GM12878 (cell line): ENCODE data around the gene ADAMTS3. TPM values are rescaled to one million over a fixed set of nuclear protein-coding genes. Genes with fewer than 3 reads are reported as not detected.

Experiments used
- ATAC-seq: fragments of 200-7000 bp; cut with Tn5 transposase; 3 replicates; pipeline ENCODE4 v1.9.1; 2020; ENCODE audit warnings: mild to moderate bottlenecking, moderate library complexity
- BruUV-seq: library from RNA; stranded (reverse); fragments of 400-500 nt; replicated peaks from 2 replicates; lab custom pipeline; 2021; lab: Mats Ljungman, UMichigan
- CTCF ChIA-PET: fragments of 300-600 bp; sonication (Branson Sonifier 250); formaldehyde crosslinking; extraction: SDS; loops from one replicate; lab custom pipeline; 2021; ENCODE audit warnings: inconsistent platforms; lab: Yijun Ruan, JAX
- POLR2A ChIA-PET: fragments of 350-600 bp; formaldehyde crosslinking; extraction: SDS; loops from one replicate; lab custom pipeline; 2021; ENCODE audit warnings: inconsistent platforms; lab: Charles Lee
- RAD21 ChIA-PET: fragments of 300-600 bp; sonication (Branson Sonifier 250); formaldehyde crosslinking; loops from one replicate; lab custom pipeline; 2023; ENCODE audit warnings: antibody characterized with exemption; ENCODE audit not compliant: unreplicated experiment; lab: Charles Lee
- SMC1A ChIA-PET: fragments of 300-600 bp; sonication (Branson Sonifier 250); formaldehyde crosslinking; loops from one replicate; lab custom pipeline; 2023; ENCODE audit not compliant: unreplicated experiment, uncharacterized antibody; lab: Charles Lee
- DNase-seq: peaks from one replicate; pipeline ENCODE4 v3.0.0-alpha.2; 2011; ENCODE audit warnings: low read depth, low spot score
- FAIRE-seq: peaks from 3 replicates; lab custom pipeline; 2011; peaks lifted over from hg19 to GRCh38; lab: Jason Lieb, UNC
- H2AFZ ChIP-seq: 2 replicates; pipeline ENCODE4 v1.6.0; 2011; ENCODE audit warnings: low read depth, low read length, control low read depth; ENCODE audit not compliant: control insufficient read depth
- H3K27ac ChIP-seq: 2 replicates; pipeline ENCODE4 v1.5.1; 2011; ENCODE audit warnings: control low read depth; ENCODE audit not compliant: control insufficient read depth, insufficient read depth
- H3K27me3 ChIP-seq, 2 experiments: replicated peaks in 1 of 2; 2 replicates each; pipeline versions ENCODE4 v1.6.0 to v1.6.1; 2011; ENCODE audit warnings: low read length in 1 of 2; ENCODE audit not compliant: control insufficient read depth in 2 of 2, insufficient read depth in 2 of 2
- H3K36me3 ChIP-seq, 2 experiments: 2 replicates each; pipeline ENCODE4 v1.5.1; 2011; ENCODE audit warnings: low read length in 1 of 2; ENCODE audit not compliant: control insufficient read depth in 2 of 2, insufficient read depth in 2 of 2
- H3K4me1 ChIP-seq: 2 replicates; pipeline ENCODE4 v1.6.1; 2011; ENCODE audit warnings: mild to moderate bottlenecking, low read length, moderate library complexity, mixed read lengths; ENCODE audit not compliant: control insufficient read depth, insufficient read depth
- H3K4me2 ChIP-seq: 2 replicates; pipeline ENCODE4 v1.6.0; 2011; ENCODE audit warnings: control low read depth; ENCODE audit not compliant: control insufficient read depth, insufficient read depth
- H3K4me3 ChIP-seq: fragments of 200-600 bp; sonication (generic); 2 replicates; pipeline ENCODE4 v1.5.1; 2016
- H3K79me2 ChIP-seq: 2 replicates; pipeline ENCODE4 v1.6.0; 2011; ENCODE audit warnings: low read length; ENCODE audit not compliant: control insufficient read depth, insufficient read depth
- H3K9ac ChIP-seq: 2 replicates; pipeline ENCODE4 v1.8.0; 2011; ENCODE audit warnings: low read length, control low read depth, mixed read lengths; ENCODE audit not compliant: control insufficient read depth, insufficient read depth
- H3K9me3 ChIP-seq: replicated peaks from 3 replicates; pipeline ENCODE4 v1.5.1; 2011; ENCODE audit warnings: mild to moderate bottlenecking, low read length; ENCODE audit not compliant: control insufficient read depth, insufficient read depth
- H4K20me1 ChIP-seq: 2 replicates; pipeline ENCODE4 v1.6.0; 2011; ENCODE audit not compliant: control insufficient read depth, insufficient read depth
- E4F1 ChIP-seq: fragments of 450-650 bp; IDR thresholded peaks from 2 replicates; pipeline ENCODE4 v1.6.1; 2018; ENCODE audit warnings: borderline replicate concordance, mild to moderate bottlenecking; ENCODE audit not compliant: partially characterized antibody
- EED ChIP-seq: sonication (generic); IDR thresholded peaks from 2 replicates; pipeline ENCODE4 v1.6.1; 2016; ENCODE audit warnings: antibody characterized with exemption, low read depth
- ETV6 ChIP-seq, 2 experiments: fragments of 450-650 bp in 1 of 2; IDR thresholded peaks in 1 of 2; conservative IDR thresholded peaks in 1 of 2; 2 replicates each; pipeline ENCODE4 v1.6.1; 2014; ENCODE audit warnings: antibody characterized with exemption in 1 of 2, borderline replicate concordance in 1 of 2, low read depth in 1 of 2, mild to moderate bottlenecking in 1 of 2, moderate library complexity in 1 of 2
- FOXK2 ChIP-seq: fragments of 450-650 bp; IDR thresholded peaks from 2 replicates; pipeline ENCODE4 v1.6.1; 2017; ENCODE audit warnings: mild to moderate bottlenecking, moderate library complexity
- GATAD2B ChIP-seq: fragments of 450-650 bp; conservative IDR thresholded peaks from 2 replicates; pipeline ENCODE4 v1.6.1; 2017; ENCODE audit warnings: low read depth, mild to moderate bottlenecking, moderate library complexity
- RAD51 ChIP-seq: fragments of 450-650 bp; IDR thresholded peaks from 2 replicates; pipeline ENCODE4 v1.6.1; 2016; ENCODE audit warnings: moderate library complexity, mild to moderate bottlenecking, inconsistent platforms
- SMAD1 ChIP-seq: fragments of 450-650 bp; IDR thresholded peaks from 2 replicates; pipeline ENCODE4 v1.6.1; 2018; ENCODE audit warnings: mild to moderate bottlenecking, low read depth; ENCODE audit not compliant: partially characterized antibody
- ZNF274 ChIP-seq: IDR thresholded peaks from one replicate; pipeline ENCODE4 v1.8.0; 2011; ENCODE audit not compliant: insufficient read length, insufficient read depth
- ZNF384 ChIP-seq: IDR thresholded peaks from 2 replicates; pipeline ENCODE4 v1.6.1; 2012; ENCODE audit warnings: low read depth, mild to moderate bottlenecking, low read length, improper control_type of control experiment, borderline replicate concordance
- ZSCAN29 ChIP-seq: fragments of 450-650 bp; IDR thresholded peaks from 2 replicates; pipeline ENCODE4 v1.6.1; 2017; ENCODE audit warnings: mild to moderate bottlenecking, moderate library complexity
- WGBS: methylation state at CpG from one replicate; pipeline ENCODE4 v1.1.6; 2016; ENCODE audit warnings: low lambda C conversion rate; ENCODE audit not compliant: insufficient replicate concordance, insufficient coverage; ENCODE audit errors: missing lambda C conversion rate; 5-methylcytosine and 5-hydroxymethylcytosine counted together
- in situ Hi-C: fragments of 300-500 bp; cut with MboI; formaldehyde crosslinking; loops from 9 replicates; pipeline ENCODE4 v1.14.3; 2018; ENCODE audit warnings: mixed read lengths
- intact Hi-C: fragments of 100-400 bp; cut with micrococcal nuclease; formaldehyde crosslinking; loops from one replicate; pipeline ENCODE4 v1.14.2; 2022; ENCODE audit not compliant: unreplicated experiment
- polyA plus RNA-seq, 11 experiments: library from polyadenylated mRNA; depleted of rRNA in 4 of 11; unstranded in 6 of 11; stranded (reverse) in 5 of 11; fragments of >200 nt; fragmentation: Nextera tagmentation in 4 of 11; fragmentation: Illumina TruSeq in 1 of 11; extraction: Ambion mirVana in 4 of 11; extraction: Trizol in 1 of 11; gene quantifications; 1 replicate in 1 of 11; 2 replicates in 10 of 11; pipeline versions ENCODE4 v1.2.1 to v1.2.3, GENCODE V29; 2011 to 2016; ENCODE audit warnings: inconsistent platforms in 2 of 11, missing spikeins in 2 of 11, low read depth in 1 of 11
- total RNA-seq, 4 experiments: library from RNA; depleted of rRNA in 3 of 4; stranded (reverse); fragments of >200 nt in 3 of 4; fragmentation: Illumina TruSeq in 1 of 4; extraction: Trizol in 1 of 4; gene quantifications; 2 replicates each; pipeline versions ENCODE4 v1.2.1 to v1.2.3, GENCODE V29; 2013 to 2021
- TF ChIP-seq, protein P1 (sequence below): fragments of 450-650 bp; IDR thresholded peaks from 2 replicates; pipeline ENCODE4 v1.6.1; 2016; ENCODE audit warnings: mild to moderate bottlenecking

The ADAMTS3 gene
- total and polyA plus RNA-seq, 10 of the 15 experiments (the other 5 are each of a cell fraction or from before 2014, with no cell fraction given): under 0.01 to 0.07 (median 0.02) TPM; not detected in 6

GRCh38 chr4:72529148-72529822 lies 39.7 kb downstream of the ADAMTS3 start:
- Histone ChIP-seq H3K27me3 (no peaks in the 10 kb centered on the region), H4K20me1 (no peaks in the 10 kb centered on the region), H3K9me3 (no peaks in the 10 kb centered on the region), H3K36me3 (no peaks in the 10 kb centered on the region), H3K4me2 (no peak overlapping the region), H3K9ac (no peak overlapping the region), H2AFZ (no peak overlapping the region), H3K27ac (no peak overlapping the region), H3K4me1 (no peaks in the 10 kb centered on the region), H3K79me2 (no peaks in the 10 kb centered on the region), H3K4me3 (no peak overlapping the region)
- DNase-seq (no peak), FAIRE-seq (no peak), ATAC-seq (no peak)
- TF ChIP-seq FOXK2 (no peak), RAD51 (no peak), SMAD1 (no peak), E4F1 (no peak), GATAD2B (no peak), ZNF274 (no peak), EED (no peak), ZNF384 (no peak), ZSCAN29 (no peak), ETV6 (conservative IDR thresholded peaks at IDR 0.05 in 1 of 2, IDR thresholded peaks at IDR 0.05 in 1 of 2; ENCODE audit: borderline replicate concordance in 1 of 2, low read depth in 1 of 2) (no peak)
- TF ChIP-seq, protein P1, sequence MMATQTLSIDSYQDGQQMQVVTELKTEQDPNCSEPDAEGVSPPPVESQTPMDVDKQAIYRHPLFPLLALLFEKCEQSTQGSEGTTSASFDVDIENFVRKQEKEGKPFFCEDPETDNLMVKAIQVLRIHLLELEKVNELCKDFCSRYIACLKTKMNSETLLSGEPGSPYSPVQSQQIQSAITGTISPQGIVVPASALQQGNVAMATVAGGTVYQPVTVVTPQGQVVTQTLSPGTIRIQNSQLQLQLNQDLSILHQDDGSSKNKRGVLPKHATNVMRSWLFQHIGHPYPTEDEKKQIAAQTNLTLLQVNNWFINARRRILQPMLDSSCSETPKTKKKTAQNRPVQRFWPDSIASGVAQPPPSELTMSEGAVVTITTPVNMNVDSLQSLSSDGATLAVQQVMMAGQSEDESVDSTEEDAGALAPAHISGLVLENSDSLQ: no peak
- WGBS: 56% methylated on average over 3 of the region's 3 CpGs
- BruUV-seq: no TSS peak
- RAD21 ChIA-PET: no interaction called here
- intact Hi-C loops: no loop called here
- POLR2A ChIA-PET: no interaction called here
- SMC1A ChIA-PET: no interaction called here
- in situ Hi-C loops: no loop called here
- CTCF ChIA-PET: no interaction called here
